ENCODE data around the gene LRRC72.

DNA sequence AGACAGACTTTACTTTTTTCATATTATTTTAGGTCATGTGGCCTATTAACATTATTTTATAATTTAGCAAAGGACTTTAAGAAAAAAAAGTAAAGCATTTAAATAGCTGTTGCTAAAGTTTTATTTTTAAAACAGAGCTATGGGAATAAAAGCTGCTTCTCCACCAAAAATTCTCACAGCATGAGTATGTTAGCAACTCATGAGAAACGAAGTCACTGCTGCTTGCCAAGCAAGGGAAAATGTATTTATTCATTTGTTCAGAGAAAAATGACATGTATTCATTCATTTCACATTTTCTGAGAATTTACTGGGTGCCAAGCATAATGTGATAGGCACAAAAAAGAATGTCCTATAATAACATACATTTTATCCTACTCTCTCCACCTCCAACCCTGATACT lies 5.1 kb downstream of the LRRC72 start:
- TF ChIP-seq, protein P1, sequence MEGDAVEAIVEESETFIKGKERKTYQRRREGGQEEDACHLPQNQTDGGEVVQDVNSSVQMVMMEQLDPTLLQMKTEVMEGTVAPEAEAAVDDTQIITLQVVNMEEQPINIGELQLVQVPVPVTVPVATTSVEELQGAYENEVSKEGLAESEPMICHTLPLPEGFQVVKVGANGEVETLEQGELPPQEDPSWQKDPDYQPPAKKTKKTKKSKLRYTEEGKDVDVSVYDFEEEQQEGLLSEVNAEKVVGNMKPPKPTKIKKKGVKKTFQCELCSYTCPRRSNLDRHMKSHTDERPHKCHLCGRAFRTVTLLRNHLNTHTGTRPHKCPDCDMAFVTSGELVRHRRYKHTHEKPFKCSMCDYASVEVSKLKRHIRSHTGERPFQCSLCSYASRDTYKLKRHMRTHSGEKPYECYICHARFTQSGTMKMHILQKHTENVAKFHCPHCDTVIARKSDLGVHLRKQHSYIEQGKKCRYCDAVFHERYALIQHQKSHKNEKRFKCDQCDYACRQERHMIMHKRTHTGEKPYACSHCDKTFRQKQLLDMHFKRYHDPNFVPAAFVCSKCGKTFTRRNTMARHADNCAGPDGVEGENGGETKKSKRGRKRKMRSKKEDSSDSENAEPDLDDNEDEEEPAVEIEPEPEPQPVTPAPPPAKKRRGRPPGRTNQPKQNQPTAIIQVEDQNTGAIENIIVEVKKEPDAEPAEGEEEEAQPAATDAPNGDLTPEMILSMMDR (IDR thresholded peaks at IDR 0.05; ENCODE audit: insufficient read depth, low read depth, low read length), result no peak
- TF ChIP-seq EZH2 (IDR thresholded peaks at IDR 0.05; ENCODE audit: insufficient read depth, low read length), result no peak

Measured in astrocyte (in vitro differentiated cells and primary cell).